Lung (tissue), 12 donors: ENCODE data around the gene TCEANC2. TPM values are rescaled to one million over a fixed set of nuclear protein-coding genes. Genes with fewer than 3 reads are reported as not detected.
"Not testable (repeated sequence)": the region's sequence is repeated elsewhere in the genome, so short reads cannot be mapped to it uniquely, and the experiment has no call there.

Experiments used
- ATAC-seq: fragments of 200-7000 bp; cut with Tn5 transposase; one replicate; pipeline ENCODE4 v1.9.1; 2020; ENCODE audit warnings: moderate number of reproducible peaks; ENCODE audit not compliant: insufficient read depth, low FRiP score
- DNase-seq, 3 donors: peaks; one replicate each; pipeline ENCODE4 v3.0.0-alpha.2; 2013 to 2017
- H3K27ac ChIP-seq, 2 donors: one replicate each; pipeline ENCODE4 v1.5.1; 2013; ENCODE audit warnings: mild to moderate bottlenecking in 2 of 2, moderate library complexity in 2 of 2, control low read depth in 1 of 2, inconsistent platforms in 1 of 2, low read depth in 1 of 2, low read length in 1 of 2
- H3K27me3 ChIP-seq, 3 donors: one replicate each; pipeline ENCODE4 v1.5.1; 2013; ENCODE audit warnings: low read length in 2 of 3; ENCODE audit not compliant: control insufficient read depth in 3 of 3, insufficient read depth in 3 of 3
- H3K36me3 ChIP-seq, 4 donors: one replicate each; pipeline ENCODE4 v1.5.1; 2013; ENCODE audit warnings: low read length in 4 of 4, mild to moderate bottlenecking in 1 of 4, moderate library complexity in 1 of 4; ENCODE audit not compliant: control insufficient read depth in 4 of 4, insufficient read depth in 4 of 4
- H3K4me1 ChIP-seq, 5 donors: one replicate each; pipeline ENCODE4 v1.5.1; 2013; ENCODE audit warnings: low read length in 5 of 5, mild to moderate bottlenecking in 2 of 5, moderate library complexity in 1 of 5; ENCODE audit not compliant: control insufficient read depth in 5 of 5, insufficient read depth in 5 of 5
- H3K4me3 ChIP-seq: one replicate; pipeline ENCODE4 v1.5.1; 2013; ENCODE audit warnings: mild to moderate bottlenecking, control low read depth, moderate library complexity
- H3K9ac ChIP-seq, 2 donors: one replicate each; pipeline ENCODE4 v1.5.1; 2013; ENCODE audit warnings: low read length in 2 of 2, control low read depth in 1 of 2; ENCODE audit not compliant: insufficient read depth in 1 of 2
- H3K9me3 ChIP-seq, 4 donors: one replicate each; pipeline ENCODE4 v1.5.1; 2013; ENCODE audit warnings: low read length in 3 of 4, mild to moderate bottlenecking in 1 of 4, moderate library complexity in 1 of 4; ENCODE audit not compliant: control insufficient read depth in 4 of 4, insufficient read depth in 3 of 4
- CTCF ChIP-seq: IDR thresholded peaks from 2 replicates; pipeline ENCODE4 v1.5.1; 2012; ENCODE audit warnings: mild to moderate bottlenecking; ENCODE audit errors: control extremely low read depth, extremely low read depth
- WGBS, 2 donors: extraction: QIAGEN DNeasy Blood & Tissue Kit; methylation state at CpG; one replicate each; pipeline ENCODE4 v1.1.7; 2013; 5-methylcytosine and 5-hydroxymethylcytosine counted together
- polyA plus RNA-seq, 2 donors: library from polyadenylated mRNA; stranded (reverse); fragments of 200-250 nt; gene quantifications; one replicate each; pipeline ENCODE4 v1.2.1, GENCODE V29; 2013
- total RNA-seq, 2 donors: library from RNA; depleted of rRNA in 1 of 2; stranded (reverse); fragments of >200 nt in 1 of 2; gene quantifications; one replicate each; pipeline ENCODE4 v1.2.1, GENCODE V29; 2014 to 2021
- donor health status: control.
- donor health status: control.
- donor health status: Bipolar disorder and iron deficiency.
- donor health status: healthy.
- donor health status: DM: yes; HTN: yes; CAD: no.

Gene TCEANC2
- total and polyA plus RNA-seq, 4 donors, result 1.7 to 5.3 (median 3.6) TPM

- no peak for ATAC-seq
Observed at GRCh38 chr1:54024358-54024757, 29.1 kb upstream of the TCEANC2 start.

GRCh38 chr1:54024811-54025210 is 28.6 kb upstream of the TCEANC2 start:
- H3K9ac ChIP-seq, H3K4me3 ChIP-seq, H3K36me3 ChIP-seq, ATAC-seq, H3K4me1 ChIP-seq, H3K27ac ChIP-seq, H3K9me3 ChIP-seq, DNase-seq, H3K27me3 ChIP-seq: not testable (repeated sequence)
- WGBS, 2 donors, result 94 to 97% methylated on average over 1 of the region's 1 CpG

More at GRCh38 chr1:54024358-54024757, 29.1 kb upstream of the TCEANC2 start:
- no peak overlapping the region for H3K9ac ChIP-seq
- H3K4me1 ChIP-seq, result peaks cover 0 to 2% (median 0%) of the 10 kb centered on the region in 5 donors
- no peaks in the 10 kb centered on the region for H3K27me3 ChIP-seq
- TF ChIP-seq CTCF, result no peak
- H3K36me3 ChIP-seq, result peaks cover 0 to 3% (median 0%) of the 10 kb centered on the region in 4 donors
- no peak overlapping the region for H3K27ac ChIP-seq
- 78 to 80% methylated on average over 2 of the region's 2 CpGs for WGBS, 2 donors
- no peak overlapping the region for H3K4me3 ChIP-seq
- DNase-seq, result no peak
- no peaks in the 10 kb centered on the region for H3K9me3 ChIP-seq

- H3K4me3 ChIP-seq, result no peak overlapping the region
- no peaks in the 10 kb centered on the region for H3K9me3 ChIP-seq
- no peaks in the 10 kb centered on the region for H3K27me3 ChIP-seq
- TF ChIP-seq CTCF, result no peak
- H3K4me1 ChIP-seq, result peaks cover 0 to 2% (median 0%) of the 10 kb centered on the region in 5 donors
- H3K9ac ChIP-seq, result no peak overlapping the region
- H3K36me3 ChIP-seq, result peaks cover 3 to 20% (median 10%) of the 10 kb centered on the region in 4 donors
- 88 to 95% methylated on average over 5 of the region's 5 CpGs for WGBS, 2 donors
- no peak for ATAC-seq
- H3K27ac ChIP-seq, result no peak overlapping the region
- DNase-seq, result no peak
Observed at GRCh38 chr1:54027848-54028247, 25.6 kb upstream of the TCEANC2 start.

- H3K27ac ChIP-seq, result no peak overlapping the region
- no peak overlapping the region for H3K9ac ChIP-seq
- no peak for TF ChIP-seq CTCF
- H3K27me3 ChIP-seq, result no peaks in the 10 kb centered on the region
- ATAC-seq, result no peak
- peaks cover 0 to 2% (median 0%) of the 10 kb centered on the region in 5 donors for H3K4me1 ChIP-seq
- 91 to 97% methylated on average over 3 of the region's 3 CpGs for WGBS, 2 donors
- DNase-seq, result no peak
- H3K9me3 ChIP-seq, result no peaks in the 10 kb centered on the region
- H3K36me3 ChIP-seq, result peaks cover 4 to 22% (median 10%) of the 10 kb centered on the region in 4 donors
- no peak overlapping the region for H3K4me3 ChIP-seq
Observed at GRCh38 chr1:54028306-54029251, 24.8 kb upstream of the TCEANC2 start.
